IMR-90 (cell line): Measurements from ENCODE around the gene TMPRSS6. TPM values are rescaled to one million over a fixed set of nuclear protein-coding genes. Genes with fewer than 3 reads are reported as not detected.

Source experiments
- ATAC-seq: fragments of 200-7000 bp; cut with Tn5 transposase; 2 replicates; pipeline ENCODE4 v1.9.1; 2020; ENCODE audit warnings: low read depth, mild to moderate bottlenecking, moderate library complexity
- BruUV-seq: library from RNA; stranded (reverse); fragments of 400-500 nt; replicated peaks from 2 replicates; lab custom pipeline; 2021; lab: Mats Ljungman, UMichigan
- CTCF ChIA-PET: fragments of 300-600 bp; formaldehyde crosslinking; extraction: SDS; loops from one replicate; lab custom pipeline; 2021; ENCODE audit warnings: antibody characterized with exemption; lab: Yijun Ruan, JAX
- POLR2A ChIA-PET: fragments of 300-600 bp; sonication (Branson Sonifier 250); formaldehyde crosslinking; loops from one replicate; lab custom pipeline; 2022; ENCODE audit warnings: antibody characterized with exemption; ENCODE audit not compliant: unreplicated experiment; lab: Charles Lee
- DNase-seq: peaks from one replicate; pipeline ENCODE4 v3.0.0; 2013
- H2AFZ ChIP-seq: replicated peaks from 2 replicates; pipeline ENCODE3; 2013; ENCODE audit warnings: low read length, mild to moderate bottlenecking; ENCODE audit not compliant: poor library complexity
- H2AK5ac ChIP-seq: 2 replicates; pipeline ENCODE4 v1.6.1; 2013; ENCODE audit warnings: low read depth, low read length, inconsistent platforms
- H2AK9ac ChIP-seq: replicated peaks from 2 replicates; pipeline ENCODE3; 2013; ENCODE audit warnings: mild to moderate bottlenecking, low read depth, low read length, moderate library complexity; ENCODE audit not compliant: poor library complexity
- H2BK120ac ChIP-seq: 2 replicates; pipeline ENCODE4 v1.6.1; 2013; ENCODE audit warnings: low read depth, low read length, inconsistent platforms
- H2BK15ac ChIP-seq: 3 replicates; pipeline ENCODE4 v1.6.1; 2013; ENCODE audit warnings: low read depth, low read length, inconsistent platforms
- H2BK20ac ChIP-seq: 2 replicates; pipeline ENCODE4 v1.6.1; 2013; ENCODE audit warnings: low read depth, mild to moderate bottlenecking, inconsistent platforms, low read length, moderate library complexity
- H2BK5ac ChIP-seq: 2 replicates; pipeline ENCODE4 v1.6.1; 2013; ENCODE audit warnings: mild to moderate bottlenecking, low read depth, low read length, inconsistent platforms; ENCODE audit not compliant: poor library complexity, severe bottlenecking
- H3K14ac ChIP-seq: replicated peaks from 2 replicates; pipeline ENCODE4 v1.6.1; 2013; ENCODE audit warnings: low read depth, low read length, inconsistent platforms
- H3K18ac ChIP-seq: 2 replicates; pipeline ENCODE4 v1.6.1; 2013; ENCODE audit warnings: low read depth, low read length, control low read depth
- H3K23ac ChIP-seq: 2 replicates; pipeline ENCODE4 v1.6.1; 2013; ENCODE audit warnings: low read depth, low read length, inconsistent platforms
- H3K27ac ChIP-seq: 2 replicates; pipeline ENCODE4 v1.5.1; 2013; ENCODE audit warnings: mild to moderate bottlenecking, control low read depth, low read length; ENCODE audit not compliant: insufficient read depth
- H3K27me3 ChIP-seq: 2 replicates; pipeline ENCODE4 v1.6.1; 2013; ENCODE audit warnings: low read length; ENCODE audit not compliant: control insufficient read depth, insufficient read depth
- H3K36me3 ChIP-seq: 2 replicates; pipeline ENCODE4 v1.6.1; 2013; ENCODE audit warnings: low read length, mixed read lengths; ENCODE audit not compliant: control insufficient read depth, insufficient read depth
- H3K4ac ChIP-seq: 2 replicates; pipeline ENCODE4 v1.6.1; 2013; ENCODE audit warnings: low read depth, low read length, inconsistent platforms
- H3K4me1 ChIP-seq: 2 replicates; pipeline ENCODE4 v1.6.1; 2013; ENCODE audit warnings: low read length, mixed read lengths; ENCODE audit not compliant: control insufficient read depth, insufficient read depth
- H3K4me2 ChIP-seq: 2 replicates; pipeline ENCODE4 v1.6.1; 2013; ENCODE audit warnings: low read depth, mild to moderate bottlenecking, control low read depth, low read length, moderate library complexity
- H3K4me3 ChIP-seq: 2 replicates; pipeline ENCODE4 v1.5.1; 2013; ENCODE audit warnings: low read depth, mild to moderate bottlenecking, control low read depth, low read length, moderate library complexity; ENCODE audit not compliant: insufficient read depth
- H3K56ac ChIP-seq: 2 replicates; pipeline ENCODE4 v1.6.1; 2013; ENCODE audit warnings: low read length, inconsistent platforms; ENCODE audit not compliant: insufficient read depth; ENCODE audit errors: extremely low read depth
- H3K79me1 ChIP-seq, 2 experiments: 2 replicates each; pipeline ENCODE4 v1.6.1; 2013; ENCODE audit warnings: low read length in 2 of 2, inconsistent platforms in 1 of 2, low read depth in 1 of 2
- H3K9ac ChIP-seq: 2 replicates; pipeline ENCODE4 v1.6.1; 2013; ENCODE audit warnings: low read depth, low read length, control low read depth
- H3K9me1 ChIP-seq: 2 replicates; pipeline ENCODE4 v1.6.1; 2013; ENCODE audit warnings: low read length, inconsistent platforms; ENCODE audit not compliant: insufficient read depth
- H3K9me3 ChIP-seq: 2 replicates; pipeline ENCODE4 v1.6.1; 2013; ENCODE audit warnings: low read length; ENCODE audit not compliant: control insufficient read depth, insufficient read depth
- H4K20me1 ChIP-seq: 2 replicates; pipeline ENCODE4 v1.6.1; 2013; ENCODE audit warnings: low read length, inconsistent platforms; ENCODE audit not compliant: insufficient read depth
- H4K5ac ChIP-seq: 2 replicates; pipeline ENCODE4 v1.6.1; 2013; ENCODE audit warnings: mild to moderate bottlenecking, low read depth, low read length, control low read depth
- H4K8ac ChIP-seq, 2 experiments: 2 replicates each; pipeline ENCODE4 v1.6.1; 2013; ENCODE audit warnings: low read depth in 2 of 2, low read length in 2 of 2, control low read depth in 1 of 2, inconsistent platforms in 1 of 2
- H4K91ac ChIP-seq: 2 replicates; pipeline ENCODE4 v1.6.1; 2013; ENCODE audit warnings: low read depth, low read length, inconsistent platforms; ENCODE audit not compliant: insufficient read depth
- RAD21 ChIP-seq: IDR thresholded peaks from 2 replicates; pipeline ENCODE4 v1.6.1; 2012; ENCODE audit warnings: low read length, improper control_type of control experiment
- WGBS, 2 experiments: methylation state at CpG; one replicate each; pipeline versions ENCODE4 v1.1.5 to v1.1.7; 2013; ENCODE audit warnings: missing lambda C conversion rate in 2 of 2; ENCODE audit not compliant: insufficient read length in 1 of 2; ENCODE audit errors: extremely low coverage in 2 of 2; 5-methylcytosine and 5-hydroxymethylcytosine counted together
- dilution Hi-C: fragments of 300-500 bp; cut with HindIII; formaldehyde crosslinking; loops from one replicate; pipeline ENCODE4 v1.14.3; 2018; ENCODE audit warnings: low sequenced_read_pairs; ENCODE audit not compliant: unreplicated experiment
- in situ Hi-C: fragments of 300-500 bp; cut with MboI; formaldehyde crosslinking; loops from 3 replicates; pipeline ENCODE4 v1.14.3; 2019; ENCODE audit warnings: low sequenced_read_pairs, inconsistent platforms, mixed read lengths
- intact Hi-C: fragments of 100-400 bp; cut with micrococcal nuclease; formaldehyde crosslinking; loops from 2 replicates; pipeline ENCODE4 v1.10.0; 2022
- polyA plus RNA-seq, 3 experiments: library from polyadenylated mRNA; depleted of rRNA; stranded (reverse); fragments of >200 nt; gene quantifications; 2 replicates each; pipeline ENCODE4 v1.2.3, GENCODE V29; 2012; ENCODE audit warnings: low replicate concordance in 1 of 3
- total RNA-seq: library from RNA; depleted of rRNA; stranded (reverse); fragments of >200 nt; gene quantifications from 2 replicates; pipeline ENCODE4 v1.2.3, GENCODE V29; 2012
- TF ChIP-seq, protein P1 (sequence below): conservative IDR thresholded peaks from 2 replicates; pipeline ENCODE4 v1.5.1; 2012; ENCODE audit warnings: mild to moderate bottlenecking, low read depth, low read length, improper control_type of control experiment
- TF ChIP-seq, protein P2 (sequence below): fragments of 150-350 bp; IDR thresholded peaks from 2 replicates; pipeline ENCODE4 v1.6.1; 2016; ENCODE audit warnings: low read depth, mild to moderate bottlenecking, low read length, moderate library complexity, borderline replicate concordance

TMPRSS6 gene
- total and polyA plus RNA-seq, 2 of the 4 experiments (the other 2 are of a cell fraction) = not detected

DNA sequence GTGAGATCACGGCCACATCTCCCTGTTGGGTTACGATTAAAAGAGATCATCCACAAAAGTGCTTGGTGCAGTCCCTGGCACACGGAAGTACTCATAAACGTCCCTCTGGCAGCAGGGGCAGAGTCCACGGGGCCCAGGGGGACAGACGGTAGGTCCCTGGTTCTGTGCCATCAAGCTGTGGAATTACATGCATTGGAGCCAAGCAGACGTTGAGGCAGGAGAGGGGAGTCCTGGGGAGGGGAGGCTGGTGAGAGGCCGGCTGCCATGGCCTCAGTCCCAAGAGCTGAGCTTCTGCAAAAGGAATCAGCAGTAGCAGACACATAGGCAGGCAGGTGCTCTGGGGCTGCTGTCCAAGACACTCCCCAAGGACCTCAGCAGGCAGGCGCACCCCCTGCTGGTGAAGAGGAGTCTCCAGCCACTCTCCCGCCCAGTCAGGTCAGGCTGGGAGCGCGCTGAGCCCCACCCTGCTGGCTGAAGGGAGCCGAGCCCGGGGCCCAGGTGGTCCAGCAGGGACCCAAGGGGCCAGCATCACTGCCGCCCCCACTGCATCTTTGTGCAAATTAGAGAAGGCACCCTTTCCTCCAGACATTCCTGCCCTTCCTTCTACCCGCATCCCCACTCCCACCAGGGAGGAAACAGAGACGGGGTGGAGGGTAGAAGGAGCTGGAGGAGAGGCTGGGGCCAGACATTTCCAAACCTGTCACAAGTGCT is 65.5 kb downstream of the TMPRSS6 start:
- ChIA-PET CTCF (interaction anchor here (0.6 kb wide), 1 partner anchor 17 kb away, joined by 3 read pairs; no protein-coding TSS in a partner anchor), POLR2A (no interaction called here)
- H4K20me1 ChIP-seq = no peaks in the 10 kb centered on the region
- H4K5ac ChIP-seq = no peak overlapping the region
- no peak overlapping the region for H4K8ac ChIP-seq
- in situ Hi-C loops (no loop called here), dilution Hi-C loops (no loop called here), intact Hi-C loops (no loop called here)
- no peak overlapping the region for H3K4ac ChIP-seq
- no peak overlapping the region for H3K27ac ChIP-seq
- TF ChIP-seq, protein P1, sequence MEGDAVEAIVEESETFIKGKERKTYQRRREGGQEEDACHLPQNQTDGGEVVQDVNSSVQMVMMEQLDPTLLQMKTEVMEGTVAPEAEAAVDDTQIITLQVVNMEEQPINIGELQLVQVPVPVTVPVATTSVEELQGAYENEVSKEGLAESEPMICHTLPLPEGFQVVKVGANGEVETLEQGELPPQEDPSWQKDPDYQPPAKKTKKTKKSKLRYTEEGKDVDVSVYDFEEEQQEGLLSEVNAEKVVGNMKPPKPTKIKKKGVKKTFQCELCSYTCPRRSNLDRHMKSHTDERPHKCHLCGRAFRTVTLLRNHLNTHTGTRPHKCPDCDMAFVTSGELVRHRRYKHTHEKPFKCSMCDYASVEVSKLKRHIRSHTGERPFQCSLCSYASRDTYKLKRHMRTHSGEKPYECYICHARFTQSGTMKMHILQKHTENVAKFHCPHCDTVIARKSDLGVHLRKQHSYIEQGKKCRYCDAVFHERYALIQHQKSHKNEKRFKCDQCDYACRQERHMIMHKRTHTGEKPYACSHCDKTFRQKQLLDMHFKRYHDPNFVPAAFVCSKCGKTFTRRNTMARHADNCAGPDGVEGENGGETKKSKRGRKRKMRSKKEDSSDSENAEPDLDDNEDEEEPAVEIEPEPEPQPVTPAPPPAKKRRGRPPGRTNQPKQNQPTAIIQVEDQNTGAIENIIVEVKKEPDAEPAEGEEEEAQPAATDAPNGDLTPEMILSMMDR = peak; percentile 38
- TF ChIP-seq, protein P2, sequence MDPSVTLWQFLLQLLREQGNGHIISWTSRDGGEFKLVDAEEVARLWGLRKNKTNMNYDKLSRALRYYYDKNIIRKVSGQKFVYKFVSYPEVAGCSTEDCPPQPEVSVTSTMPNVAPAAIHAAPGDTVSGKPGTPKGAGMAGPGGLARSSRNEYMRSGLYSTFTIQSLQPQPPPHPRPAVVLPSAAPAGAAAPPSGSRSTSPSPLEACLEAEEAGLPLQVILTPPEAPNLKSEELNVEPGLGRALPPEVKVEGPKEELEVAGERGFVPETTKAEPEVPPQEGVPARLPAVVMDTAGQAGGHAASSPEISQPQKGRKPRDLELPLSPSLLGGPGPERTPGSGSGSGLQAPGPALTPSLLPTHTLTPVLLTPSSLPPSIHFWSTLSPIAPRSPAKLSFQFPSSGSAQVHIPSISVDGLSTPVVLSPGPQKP = no peak
- TF ChIP-seq RAD21 = peak; percentile 36; the same call in 1 of the 2 replicates
- no peak overlapping the region for H3K4me3 ChIP-seq
- no peak overlapping the region for H3K4me2 ChIP-seq
- no peak overlapping the region for H2BK120ac ChIP-seq
- H2BK20ac ChIP-seq = no peak overlapping the region
- no peak overlapping the region for H2BK15ac ChIP-seq
- H3K9ac ChIP-seq = no peak overlapping the region
- H3K9me3 ChIP-seq = no peaks in the 10 kb centered on the region
- no peaks in the 10 kb centered on the region for H3K36me3 ChIP-seq
- no peak overlapping the region for H3K14ac ChIP-seq
- 50% methylated on average over 3 of the region's 17 CpGs; no CpG with 5 or more reads in 1 of the 2 experiments for WGBS, 2 experiments
- DNase-seq (peak; percentile 28), ATAC-seq (peak; percentile 62)
- H2AK9ac ChIP-seq = no peak overlapping the region
- H3K4me1 ChIP-seq = peaks cover 3% of the 10 kb centered on the region
- peaks cover 9% of the 10 kb centered on the region; the same call in 1 of the 2 replicates for H3K9me1 ChIP-seq
- no peak overlapping the region for H4K91ac ChIP-seq
- no TSS peak for BruUV-seq
- H3K56ac ChIP-seq = no peak overlapping the region
- H3K23ac ChIP-seq = no peak overlapping the region
- no peaks in the 10 kb centered on the region; the same call in 1 of the 2 replicates for H3K27me3 ChIP-seq
- no peak overlapping the region for H3K18ac ChIP-seq
- H3K79me1 ChIP-seq = no peaks in the 10 kb centered on the region
- no peak overlapping the region for H2AK5ac ChIP-seq
- no peak overlapping the region for H2BK5ac ChIP-seq
- H2AFZ ChIP-seq = peak overlapping the region; percentile 32
